Ishikawa (cell line): ENCODE data around the gene LUZP2.

Source experiments
- CEBPB ChIP-seq: IDR thresholded peaks from 2 replicates; pipeline ENCODE4 v1.6.1; 2012
- CREB1 ChIP-seq: IDR thresholded peaks from 2 replicates; pipeline ENCODE4 v1.6.1; 2012; ENCODE audit warnings: low read depth
- EGR1 ChIP-seq: IDR thresholded peaks from 2 replicates; pipeline ENCODE4 v1.6.1; 2012
- EP300 ChIP-seq: IDR thresholded peaks from 2 replicates; pipeline ENCODE4 v1.6.1; 2012; ENCODE audit warnings: borderline replicate concordance
- FOXM1 ChIP-seq: IDR thresholded peaks from 2 replicates; pipeline ENCODE4 v1.6.1; 2012; ENCODE audit warnings: low read depth, borderline replicate concordance
- NFIC ChIP-seq: IDR thresholded peaks from 2 replicates; pipeline ENCODE4 v1.6.1; 2012
- RAD21 ChIP-seq: IDR thresholded peaks from 2 replicates; pipeline ENCODE4 v1.6.1; 2012; ENCODE audit warnings: low read depth
- TAF1 ChIP-seq: IDR thresholded peaks from 2 replicates; pipeline ENCODE4 v1.6.1; 2012; ENCODE audit warnings: low read depth, mild to moderate bottlenecking
- TCF12 ChIP-seq: IDR thresholded peaks from 2 replicates; pipeline ENCODE4 v1.6.1; 2012; ENCODE audit warnings: low read depth
- TEAD4 ChIP-seq: IDR thresholded peaks from 2 replicates; pipeline ENCODE4 v1.6.1; 2012
- YY1 ChIP-seq: IDR thresholded peaks from 2 replicates; pipeline ENCODE4 v1.6.1; 2012; ENCODE audit warnings: low read depth
- ZBTB7A ChIP-seq: IDR thresholded peaks from 2 replicates; pipeline ENCODE4 v1.6.1; 2012; ENCODE audit warnings: low read depth
- TF ChIP-seq, protein P1 (sequence below): IDR thresholded peaks from 2 replicates; pipeline ENCODE4 v1.6.1; 2012; ENCODE audit warnings: low read depth, mild to moderate bottlenecking
- TF ChIP-seq, protein P2 (sequence below): IDR thresholded peaks from 2 replicates; pipeline ENCODE4 v1.6.1; 2012
- TF ChIP-seq, protein P3 (sequence below): IDR thresholded peaks from 2 replicates; pipeline ENCODE4 v1.6.1; 2012

Gene LUZP2

DNA sequence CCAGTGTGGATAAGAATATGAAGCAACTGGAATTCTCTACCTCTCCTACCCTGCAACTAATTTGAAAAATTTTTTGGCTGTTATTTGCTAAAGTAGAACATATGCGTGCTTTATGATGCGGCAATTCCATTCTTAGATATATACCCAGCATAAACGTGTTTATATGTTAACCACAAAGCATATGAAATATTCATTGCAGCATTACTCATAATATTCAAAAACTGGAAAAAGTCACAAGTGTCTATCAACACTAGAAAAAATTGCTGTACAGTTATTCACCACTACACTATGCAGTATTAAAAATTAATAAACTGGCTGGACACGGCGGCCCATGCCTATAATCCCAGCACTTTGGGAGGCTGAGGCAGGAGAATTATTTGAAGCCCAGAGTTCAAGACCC lies 226.4 kb downstream of the LUZP2 start:
- TF ChIP-seq, protein P1, sequence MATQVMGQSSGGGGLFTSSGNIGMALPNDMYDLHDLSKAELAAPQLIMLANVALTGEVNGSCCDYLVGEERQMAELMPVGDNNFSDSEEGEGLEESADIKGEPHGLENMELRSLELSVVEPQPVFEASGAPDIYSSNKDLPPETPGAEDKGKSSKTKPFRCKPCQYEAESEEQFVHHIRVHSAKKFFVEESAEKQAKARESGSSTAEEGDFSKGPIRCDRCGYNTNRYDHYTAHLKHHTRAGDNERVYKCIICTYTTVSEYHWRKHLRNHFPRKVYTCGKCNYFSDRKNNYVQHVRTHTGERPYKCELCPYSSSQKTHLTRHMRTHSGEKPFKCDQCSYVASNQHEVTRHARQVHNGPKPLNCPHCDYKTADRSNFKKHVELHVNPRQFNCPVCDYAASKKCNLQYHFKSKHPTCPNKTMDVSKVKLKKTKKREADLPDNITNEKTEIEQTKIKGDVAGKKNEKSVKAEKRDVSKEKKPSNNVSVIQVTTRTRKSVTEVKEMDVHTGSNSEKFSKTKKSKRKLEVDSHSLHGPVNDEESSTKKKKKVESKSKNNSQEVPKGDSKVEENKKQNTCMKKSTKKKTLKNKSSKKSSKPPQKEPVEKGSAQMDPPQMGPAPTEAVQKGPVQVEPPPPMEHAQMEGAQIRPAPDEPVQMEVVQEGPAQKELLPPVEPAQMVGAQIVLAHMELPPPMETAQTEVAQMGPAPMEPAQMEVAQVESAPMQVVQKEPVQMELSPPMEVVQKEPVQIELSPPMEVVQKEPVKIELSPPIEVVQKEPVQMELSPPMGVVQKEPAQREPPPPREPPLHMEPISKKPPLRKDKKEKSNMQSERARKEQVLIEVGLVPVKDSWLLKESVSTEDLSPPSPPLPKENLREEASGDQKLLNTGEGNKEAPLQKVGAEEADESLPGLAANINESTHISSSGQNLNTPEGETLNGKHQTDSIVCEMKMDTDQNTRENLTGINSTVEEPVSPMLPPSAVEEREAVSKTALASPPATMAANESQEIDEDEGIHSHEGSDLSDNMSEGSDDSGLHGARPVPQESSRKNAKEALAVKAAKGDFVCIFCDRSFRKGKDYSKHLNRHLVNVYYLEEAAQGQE = no peak
- TF ChIP-seq RAD21 (no peak), TAF1 (no peak), NFIC (no peak), CREB1 (no peak), TCF12 (no peak), TEAD4 (no peak), CEBPB (no peak), YY1 (no peak), ZBTB7A (no peak), EGR1 (no peak)
- TF ChIP-seq, protein P2, sequence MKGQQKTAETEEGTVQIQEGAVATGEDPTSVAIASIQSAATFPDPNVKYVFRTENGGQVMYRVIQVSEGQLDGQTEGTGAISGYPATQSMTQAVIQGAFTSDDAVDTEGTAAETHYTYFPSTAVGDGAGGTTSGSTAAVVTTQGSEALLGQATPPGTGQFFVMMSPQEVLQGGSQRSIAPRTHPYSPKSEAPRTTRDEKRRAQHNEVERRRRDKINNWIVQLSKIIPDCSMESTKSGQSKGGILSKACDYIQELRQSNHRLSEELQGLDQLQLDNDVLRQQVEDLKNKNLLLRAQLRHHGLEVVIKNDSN = no peak

DNA sequence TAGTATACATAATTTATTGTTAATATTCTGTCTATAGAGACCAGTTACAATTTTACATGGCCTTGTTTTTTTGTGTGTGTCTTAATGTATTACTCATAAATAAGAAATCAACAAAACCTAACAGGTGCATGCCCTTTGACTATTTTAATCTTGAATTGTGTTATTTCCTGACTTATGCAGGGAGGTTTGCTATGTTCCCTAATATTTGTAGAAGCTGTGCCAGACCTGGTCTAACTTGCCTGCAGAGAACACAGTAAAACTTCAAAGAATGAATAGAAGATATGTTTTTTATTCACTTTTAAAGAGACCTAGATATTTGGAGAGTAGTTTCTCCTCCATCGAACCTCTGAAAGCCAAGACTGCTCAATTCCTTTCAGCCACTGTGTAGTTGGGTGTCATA lies 234.7 kb downstream of the LUZP2 start:
- TF ChIP-seq TCF12 (no peak), ZBTB7A (no peak), RAD21 (no peak), CEBPB (no peak), YY1 (no peak), CREB1 (no peak), FOXM1 (no peak), EGR1 (no peak)

DNA sequence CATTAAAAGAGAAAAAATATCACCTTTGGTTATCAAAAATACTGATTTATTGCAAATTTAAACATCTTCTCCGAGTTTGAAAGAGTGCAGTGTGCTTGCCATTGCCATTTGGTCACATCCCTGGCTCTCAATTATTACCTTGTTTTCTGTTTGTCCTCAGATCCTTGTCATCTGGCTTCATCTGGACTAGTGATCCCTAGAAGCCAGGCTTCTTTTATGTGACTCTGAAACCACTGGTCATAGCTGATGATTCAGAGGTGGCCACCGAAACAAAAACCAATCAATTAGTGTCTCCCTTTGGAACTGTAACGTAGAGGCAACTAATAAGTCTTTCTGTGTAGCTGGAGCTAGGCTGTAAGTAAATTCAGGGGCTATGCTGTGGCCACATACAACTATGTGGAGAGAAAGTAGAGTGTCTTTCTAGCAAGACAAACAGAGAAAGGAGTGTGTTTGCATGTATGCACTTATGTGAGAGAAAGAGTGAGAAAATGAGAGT lies 237.9 kb downstream of the LUZP2 start:
- TF ChIP-seq FOXM1 = no peak
- TF ChIP-seq TCF12 = no peak
- no peak for TF ChIP-seq TEAD4
- no peak for TF ChIP-seq CEBPB
- TF ChIP-seq YY1 = no peak
- TF ChIP-seq, protein P2 = no peak
- no peak for TF ChIP-seq EGR1

DNA sequence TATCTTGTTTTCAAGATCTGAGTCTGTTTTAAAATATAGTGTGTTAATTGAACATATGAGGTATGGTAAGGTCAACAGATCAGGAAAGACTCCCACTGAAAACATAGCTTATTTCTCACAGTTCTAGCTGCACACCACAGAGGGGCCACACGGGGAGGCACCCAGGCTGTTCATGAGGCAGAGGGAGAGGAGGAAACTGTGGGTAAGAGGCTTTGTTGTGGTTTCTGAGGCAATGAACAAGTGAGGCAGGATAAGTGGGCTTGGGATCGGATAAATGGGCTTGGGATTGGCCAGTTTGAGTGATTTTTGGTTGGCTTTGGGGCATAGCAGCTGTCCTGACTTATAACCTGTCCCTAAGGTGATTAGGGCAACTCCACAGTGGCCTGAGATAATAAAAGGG lies 242.1 kb downstream of the LUZP2 start:
- TF ChIP-seq TEAD4 (no peak), EP300 (no peak)

DNA sequence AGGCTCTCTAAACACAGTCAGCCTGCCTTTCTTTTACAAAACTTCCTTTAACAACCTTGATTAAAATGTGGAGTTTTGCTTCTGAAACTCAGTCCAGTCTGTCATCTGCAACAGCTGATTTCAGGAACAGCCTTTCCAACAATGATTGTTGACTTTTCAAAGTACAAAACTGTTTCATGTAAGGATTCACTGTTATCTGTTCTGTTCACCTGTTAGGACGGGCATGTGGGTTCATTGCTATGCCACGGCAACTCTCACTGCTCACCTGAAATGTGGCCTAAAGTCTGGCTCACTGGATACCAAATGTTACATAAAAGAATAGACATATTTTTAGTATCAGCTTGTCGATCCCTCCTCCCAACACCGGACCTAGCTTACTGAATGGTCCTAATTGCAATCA lies 242.8 kb downstream of the LUZP2 start:
- TF ChIP-seq, protein P1 = no peak
- TF ChIP-seq EGR1 (no peak), CREB1 (no peak), RAD21 (no peak), ZBTB7A (no peak), YY1 (no peak), CEBPB (no peak), EP300 (no peak), TAF1 (no peak), TCF12 (no peak)
- TF ChIP-seq, protein P2 = no peak
- TF ChIP-seq, protein P3, sequence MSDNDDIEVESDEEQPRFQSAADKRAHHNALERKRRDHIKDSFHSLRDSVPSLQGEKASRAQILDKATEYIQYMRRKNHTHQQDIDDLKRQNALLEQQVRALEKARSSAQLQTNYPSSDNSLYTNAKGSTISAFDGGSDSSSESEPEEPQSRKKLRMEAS = no peak

DNA sequence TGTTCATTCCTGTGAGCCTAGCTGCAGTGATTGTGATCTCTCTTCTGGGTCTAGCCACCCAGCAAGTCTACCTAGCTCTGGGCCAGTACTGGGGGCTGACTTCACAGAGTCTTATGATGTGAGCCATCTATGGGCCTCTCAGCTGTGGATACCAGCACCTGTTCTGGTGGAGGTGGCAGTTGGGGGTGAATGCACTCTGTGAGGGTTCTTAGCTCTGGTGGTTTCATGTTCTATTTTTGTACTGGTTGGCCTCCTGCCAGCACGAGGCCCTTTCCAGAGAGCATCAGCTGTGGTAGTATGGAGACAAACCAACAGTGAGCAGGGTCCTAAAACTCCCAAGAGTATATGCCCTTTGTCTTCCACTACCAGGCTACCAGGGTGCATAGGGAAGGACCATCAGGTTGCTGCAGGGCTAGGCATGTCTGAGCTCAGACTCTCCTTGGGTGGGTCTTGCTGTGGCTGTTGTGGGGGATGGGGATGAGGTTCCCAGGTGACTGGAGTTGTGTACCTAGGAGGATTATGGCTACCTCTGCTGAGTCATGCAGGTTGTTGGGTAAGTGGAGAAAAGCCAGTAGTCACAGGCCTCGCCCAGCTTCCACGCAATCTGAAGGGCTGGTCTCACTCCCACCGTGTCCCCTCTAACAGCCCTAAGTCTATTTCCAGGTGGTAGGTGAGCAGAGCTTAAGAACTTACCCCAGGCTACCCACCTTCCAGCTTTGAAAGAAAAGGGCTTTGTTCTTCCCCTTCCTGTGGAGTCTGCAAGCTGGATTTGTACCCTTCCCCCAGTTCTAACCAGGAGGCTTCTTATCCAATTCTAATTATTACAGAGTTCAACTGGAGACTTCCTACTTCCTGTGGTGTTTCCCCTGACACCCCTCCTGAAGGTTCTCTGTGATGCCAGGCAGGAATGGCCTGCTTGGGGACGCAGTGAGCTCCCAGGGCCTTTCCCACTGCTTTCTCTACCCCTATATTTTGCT lies 250.7 kb downstream of the LUZP2 start:
- TF ChIP-seq TAF1 = no peak
